Loucy (cell line): ENCODE measurements around the gene ERI2.

Source experiments
- H2AFZ ChIP-seq: fragments of 200-600 bp; sonication (generic); 2 replicates; pipeline ENCODE4 v1.6.0; 2016; ENCODE audit warnings: antibody characterized with exemption, mild to moderate bottlenecking, low read length, moderate library complexity
- H3F3A ChIP-seq: fragments of 200-600 bp; 2 replicates; pipeline ENCODE4 v1.6.0; 2016; ENCODE audit warnings: antibody characterized with exemption, low read depth, mild to moderate bottlenecking
- H3K27me3 ChIP-seq: fragments of 200-600 bp; sonication (generic); 2 replicates; pipeline ENCODE4 v1.6.1; 2014; ENCODE audit warnings: low read length, mild to moderate bottlenecking; ENCODE audit not compliant: insufficient read depth, poor library complexity, severe bottlenecking
- H3K36me3 ChIP-seq: fragments of 200-600 bp; sonication (generic); 2 replicates; pipeline ENCODE4 v1.6.1; 2016; ENCODE audit warnings: low read length; ENCODE audit not compliant: insufficient read depth
- H3K4me1 ChIP-seq: fragments of 200-600 bp; sonication (generic); 2 replicates; pipeline ENCODE4 v1.5.1; 2014; ENCODE audit warnings: low read length, mild to moderate bottlenecking; ENCODE audit not compliant: insufficient read depth, poor library complexity, severe bottlenecking
- H3K4me2 ChIP-seq: fragments of 200-600 bp; sonication (generic); 2 replicates; pipeline ENCODE4 v1.6.0; 2014; ENCODE audit warnings: antibody characterized with exemption, low read length, low read depth, mild to moderate bottlenecking; ENCODE audit not compliant: poor library complexity, severe bottlenecking
- H3K4me3 ChIP-seq: fragments of 200-600 bp; sonication (generic); 2 replicates; pipeline ENCODE4 v1.5.1; 2014; ENCODE audit warnings: low read length, mild to moderate bottlenecking, mixed read lengths; ENCODE audit not compliant: poor library complexity, severe bottlenecking
- H3K79me2 ChIP-seq: fragments of 200-600 bp; sonication (generic); 2 replicates; pipeline ENCODE4 v1.6.1; 2014; ENCODE audit warnings: low read length; ENCODE audit not compliant: insufficient read depth
- H3K9ac ChIP-seq: fragments of 200-600 bp; sonication (generic); 2 replicates; pipeline ENCODE4 v1.6.0; 2014; ENCODE audit warnings: mild to moderate bottlenecking, low read depth, low read length, moderate library complexity; ENCODE audit not compliant: poor library complexity, severe bottlenecking
- H3K9me2 ChIP-seq: fragments of 200-600 bp; sonication (generic); replicated peaks from 2 replicates; pipeline ENCODE4 v1.6.1; 2016; ENCODE audit warnings: low read depth, low read length, mixed read lengths
- H3K9me3 ChIP-seq: fragments of 200-600 bp; sonication (generic); 2 replicates; pipeline ENCODE4 v1.6.1; 2014; ENCODE audit warnings: mild to moderate bottlenecking, antibody characterized with exemption, low read length, low read depth; ENCODE audit not compliant: insufficient read depth
- H4K20me1 ChIP-seq: fragments of 200-600 bp; sonication (generic); 2 replicates; pipeline ENCODE4 v1.6.0; 2014; ENCODE audit warnings: antibody characterized with exemption, low read length, mild to moderate bottlenecking; ENCODE audit not compliant: insufficient read depth, poor library complexity, severe bottlenecking
- CTCF ChIP-seq: fragments of 200-600 bp; sonication (generic); conservative IDR thresholded peaks from 2 replicates; pipeline ENCODE4 v1.5.1; 2014; ENCODE audit warnings: mild to moderate bottlenecking, antibody characterized with exemption, low read length
- EZH2phosphoT487 ChIP-seq: fragments of 200-600 bp; IDR thresholded peaks from 2 replicates; pipeline ENCODE4 v1.6.1; 2018; ENCODE audit warnings: antibody characterized with exemption, mild to moderate bottlenecking, moderate library complexity, borderline replicate concordance

Gene ERI2

GRCh38 chr16:20749474-20749873 lies 56.8 kb downstream of the ERI2 start:
- no peaks in the 10 kb centered on the region for H3K4me1 ChIP-seq
- no peaks in the 10 kb centered on the region for H3K79me2 ChIP-seq
- H4K20me1 ChIP-seq = no peaks in the 10 kb centered on the region
- no peaks in the 10 kb centered on the region for H3K9me2 ChIP-seq
- H2AFZ ChIP-seq = no peak overlapping the region
- H3K27me3 ChIP-seq = no peaks in the 10 kb centered on the region
- H3K4me2 ChIP-seq = no peak overlapping the region
- no peak overlapping the region for H3K4me3 ChIP-seq
- no peaks in the 10 kb centered on the region for H3K36me3 ChIP-seq
- H3K9me3 ChIP-seq = peaks cover 13% of the 10 kb centered on the region; the same call in 1 of the 2 replicates
- no peak overlapping the region for H3K9ac ChIP-seq
- H3F3A ChIP-seq = no peaks in the 10 kb centered on the region
- no peak for TF ChIP-seq EZH2phosphoT487
- TF ChIP-seq CTCF = no peak

GRCh38 chr16:20747030-20747816 lies 59.0 kb downstream of the ERI2 start:
- no peak overlapping the region for H3K4me2 ChIP-seq
- peaks cover 13% of the 10 kb centered on the region; the same call in 1 of the 2 replicates for H3K9me3 ChIP-seq
- H3K36me3 ChIP-seq = no peaks in the 10 kb centered on the region
- H4K20me1 ChIP-seq = no peaks in the 10 kb centered on the region
- H3K4me3 ChIP-seq = no peak overlapping the region
- H3K9ac ChIP-seq = no peak overlapping the region
- H2AFZ ChIP-seq = no peak overlapping the region
- H3K4me1 ChIP-seq = no peaks in the 10 kb centered on the region
- no peak for TF ChIP-seq CTCF
- TF ChIP-seq EZH2phosphoT487 = no peak
- H3F3A ChIP-seq = no peaks in the 10 kb centered on the region
- no peaks in the 10 kb centered on the region for H3K79me2 ChIP-seq
- H3K9me2 ChIP-seq = no peaks in the 10 kb centered on the region
- H3K27me3 ChIP-seq = no peaks in the 10 kb centered on the region

GRCh38 chr16:20746461-20746860 lies 59.8 kb downstream of the ERI2 start:
- no peaks in the 10 kb centered on the region for H3K36me3 ChIP-seq
- no peak overlapping the region for H3K4me2 ChIP-seq
- H3K9me2 ChIP-seq = no peaks in the 10 kb centered on the region
- H3K9me3 ChIP-seq = peaks cover 13% of the 10 kb centered on the region; the same call in 1 of the 2 replicates
- no peak overlapping the region for H3K4me3 ChIP-seq
- TF ChIP-seq EZH2phosphoT487 (no peak), CTCF (no peak)
- no peak overlapping the region for H2AFZ ChIP-seq
- no peaks in the 10 kb centered on the region for H4K20me1 ChIP-seq
- H3K27me3 ChIP-seq = no peaks in the 10 kb centered on the region
- H3F3A ChIP-seq = no peaks in the 10 kb centered on the region
- H3K79me2 ChIP-seq = no peaks in the 10 kb centered on the region
- no peak overlapping the region for H3K9ac ChIP-seq
- H3K4me1 ChIP-seq = peaks cover 5% of the 10 kb centered on the region
